ENCODE data around the gene THOC6. TPM values are rescaled to one million over a fixed set of nuclear protein-coding genes. Genes with fewer than 3 reads are reported as not detected.

Gene THOC6
- total and polyA plus RNA-seq, 12 donors, result 7.0 to 40.3 (median 10.6) TPM

DNA sequence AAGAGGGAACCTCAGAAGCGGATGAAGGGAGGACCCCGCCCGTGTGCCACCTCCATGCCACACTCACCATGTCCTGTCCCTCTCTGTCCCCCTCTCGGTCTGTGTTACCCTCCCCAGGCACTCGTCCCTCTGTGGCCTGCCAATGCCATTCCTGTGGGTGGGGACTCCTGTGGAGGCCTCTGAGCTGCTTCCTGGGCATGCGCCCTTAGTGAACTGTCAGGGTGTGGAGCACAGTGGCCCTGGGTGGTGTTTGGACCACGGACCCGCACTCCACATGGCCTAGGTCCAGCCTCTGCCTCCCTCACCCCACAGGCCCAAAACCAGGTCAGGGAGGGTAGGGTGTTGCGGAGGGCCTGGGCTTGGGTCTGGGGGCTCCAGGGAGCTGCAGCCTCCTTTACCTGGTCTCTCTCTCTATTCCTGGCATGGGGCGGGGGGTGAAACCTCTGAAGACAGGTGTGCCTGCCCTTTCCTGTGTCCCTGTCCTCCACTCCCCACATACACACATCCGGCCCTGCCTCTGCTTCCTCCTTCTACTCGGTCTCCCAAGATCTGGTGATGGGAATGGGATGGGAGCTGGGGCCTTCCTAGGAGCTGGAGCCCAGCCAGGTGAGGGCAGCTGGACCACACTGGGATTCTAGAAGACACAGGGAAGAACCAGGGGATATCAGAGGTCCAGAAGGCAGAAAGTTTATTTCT is 32.1 kb upstream of the THOC6 start:
- peaks cover 0 to 32% (median 11%) of the 10 kb centered on the region in 7 donors for H3K27me3 ChIP-seq
- intact Hi-C loops (cut with DNase I), result no loop called here

DNA sequence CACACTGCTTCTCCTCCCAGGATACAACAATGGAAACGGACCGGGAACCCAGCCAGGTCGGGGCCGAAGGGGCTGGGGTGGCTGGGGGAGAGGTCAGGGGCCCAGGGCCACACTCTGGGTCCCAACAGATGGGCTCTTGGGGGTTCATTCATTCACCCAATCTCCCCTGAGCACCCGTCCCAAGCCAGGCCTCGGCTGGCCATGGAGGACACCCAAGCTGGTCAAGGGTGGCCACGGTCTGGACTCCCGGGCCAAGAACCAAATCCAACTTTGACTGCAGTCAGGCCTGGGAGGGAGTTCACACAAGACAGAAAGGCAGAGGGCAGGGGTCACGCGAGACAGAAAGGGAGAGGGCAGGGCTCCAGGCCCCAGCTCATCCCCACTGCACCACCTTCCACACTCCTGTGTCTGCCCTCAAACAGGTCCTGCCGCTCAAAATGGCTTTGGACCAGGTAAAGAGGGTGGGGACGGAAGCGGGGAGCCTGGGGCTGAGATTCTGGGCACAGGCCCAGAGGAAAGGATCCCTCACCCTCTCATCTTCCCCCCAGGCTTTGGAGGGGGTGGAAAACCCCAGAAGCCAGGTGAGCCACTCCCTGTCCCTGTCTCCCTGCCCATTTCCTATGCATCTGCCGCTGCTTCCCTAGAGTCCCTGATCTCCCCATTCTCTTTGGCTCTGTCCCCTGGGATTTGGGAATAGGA is 31.3 kb upstream of the THOC6 start:
- DNase-seq (no peak), ATAC-seq (no peak)
- Histone ChIP-seq H3K27me3 (peaks cover 0 to 29% (median 11%) of the 10 kb centered on the region in 7 donors), H3K4me1 (no peaks in the 10 kb centered on the region), H3K36me3 (no peaks in the 10 kb centered on the region), H3K27ac (no peak overlapping the region), H3K9me3 (no peaks in the 10 kb centered on the region), H3K4me3 (no peak overlapping the region)
- intact Hi-C loops (cut with DNase I), result no loop called here
- TF ChIP-seq, protein P1, sequence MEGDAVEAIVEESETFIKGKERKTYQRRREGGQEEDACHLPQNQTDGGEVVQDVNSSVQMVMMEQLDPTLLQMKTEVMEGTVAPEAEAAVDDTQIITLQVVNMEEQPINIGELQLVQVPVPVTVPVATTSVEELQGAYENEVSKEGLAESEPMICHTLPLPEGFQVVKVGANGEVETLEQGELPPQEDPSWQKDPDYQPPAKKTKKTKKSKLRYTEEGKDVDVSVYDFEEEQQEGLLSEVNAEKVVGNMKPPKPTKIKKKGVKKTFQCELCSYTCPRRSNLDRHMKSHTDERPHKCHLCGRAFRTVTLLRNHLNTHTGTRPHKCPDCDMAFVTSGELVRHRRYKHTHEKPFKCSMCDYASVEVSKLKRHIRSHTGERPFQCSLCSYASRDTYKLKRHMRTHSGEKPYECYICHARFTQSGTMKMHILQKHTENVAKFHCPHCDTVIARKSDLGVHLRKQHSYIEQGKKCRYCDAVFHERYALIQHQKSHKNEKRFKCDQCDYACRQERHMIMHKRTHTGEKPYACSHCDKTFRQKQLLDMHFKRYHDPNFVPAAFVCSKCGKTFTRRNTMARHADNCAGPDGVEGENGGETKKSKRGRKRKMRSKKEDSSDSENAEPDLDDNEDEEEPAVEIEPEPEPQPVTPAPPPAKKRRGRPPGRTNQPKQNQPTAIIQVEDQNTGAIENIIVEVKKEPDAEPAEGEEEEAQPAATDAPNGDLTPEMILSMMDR (IDR thresholded peaks at IDR 0.05), result no peak
- 80 to 86% methylated on average over 14 of the region's 14 CpGs for WGBS, 2 donors

More for the DNA sequence above, 32.1 kb upstream of the THOC6 start:
- Histone ChIP-seq H3K27ac (no peak overlapping the region), H3K4me1 (no peaks in the 10 kb centered on the region), H3K9me3 (no peaks in the 10 kb centered on the region), H3K36me3 (no peaks in the 10 kb centered on the region), H3K4me3 (no peak overlapping the region)
- ATAC-seq, result no peak
- DNase-seq, result no peak
- WGBS, 2 donors, result 85 to 88% methylated on average over 12 of the region's 12 CpGs
- TF ChIP-seq, protein P1 (IDR thresholded peaks at IDR 0.05), result no peak

GRCh38 chr16:2996298-2996697 is 27.5 kb upstream of the THOC6 start:
- TF ChIP-seq, protein P1 (IDR thresholded peaks at IDR 0.05), result no peak
- Histone ChIP-seq H3K4me1 (no peaks in the 10 kb centered on the region), H3K4me3 (no peak overlapping the region), H3K9me3 (no peaks in the 10 kb centered on the region), H3K27me3 (peaks cover 0 to 17% (median 8%) of the 10 kb centered on the region in 7 donors), H3K36me3 (no peaks in the 10 kb centered on the region), H3K27ac (no peak overlapping the region)
- intact Hi-C loops (cut with DNase I), result no loop called here
- DNase-seq (no peak), ATAC-seq (no peak)
- WGBS, 2 donors, result 77% methylated on average over 13 of the region's 13 CpGs

GRCh38 chr16:2999929-3000328 is 23.9 kb upstream of the THOC6 start:
- DNase-seq, result no peak
- H3K27me3 ChIP-seq, result peaks cover 0 to 34% (median 10%) of the 10 kb centered on the region in 7 donors
- intact Hi-C loops (cut with DNase I), result no loop called here
- no peak overlapping the region for H3K27ac ChIP-seq
- TF ChIP-seq, protein P1 (IDR thresholded peaks at IDR 0.05), result no peak
- ATAC-seq, result no peak
- no peak overlapping the region for H3K4me3 ChIP-seq
- 73 to 78% methylated on average over 6 of the region's 6 CpGs for WGBS, 2 donors
- H3K9me3 ChIP-seq, result no peaks in the 10 kb centered on the region
- no peaks in the 10 kb centered on the region for H3K36me3 ChIP-seq
- peaks cover 0 to 9% (median 6%) of the 10 kb centered on the region in 9 donors for H3K4me1 ChIP-seq

All from heart right ventricle (tissue), 16 donors.